ENCODE results near the gene TRIM54. TPM values are rescaled to one million over a fixed set of nuclear protein-coding genes. Genes with fewer than 3 reads are reported as not detected.
"Not testable (repeated sequence)": the region's sequence is repeated elsewhere in the genome, so short reads cannot be mapped to it uniquely, and the experiment has no call there.

TRIM54 gene
- polyA plus RNA-seq, 4 donors: 3.5 to 6.3 (median 4.6) TPM

DNA sequence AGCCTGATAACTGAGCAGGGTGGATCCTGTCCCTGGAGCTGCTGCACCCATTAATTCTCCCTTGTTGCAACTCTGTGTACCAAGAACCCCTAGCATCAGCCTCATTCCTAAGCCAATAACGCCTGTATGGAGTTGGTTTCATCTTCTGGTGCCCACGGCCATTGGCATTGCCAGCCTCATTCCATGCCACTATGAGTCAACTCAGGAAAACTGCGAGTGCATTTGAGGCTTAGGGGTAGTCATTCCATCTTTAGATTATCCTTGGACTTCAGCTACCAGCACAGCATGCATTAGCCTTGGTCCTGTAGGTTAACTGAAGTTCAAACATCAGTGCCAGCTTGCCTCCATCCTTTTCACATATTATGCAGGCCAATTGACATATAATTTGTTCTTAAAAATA is 1.4 kb upstream of the TRIM54 start:
- DNase-seq (ENCODE audit: low read depth in 4 of 4, low spot score in 3 of 4): no peak

DNA sequence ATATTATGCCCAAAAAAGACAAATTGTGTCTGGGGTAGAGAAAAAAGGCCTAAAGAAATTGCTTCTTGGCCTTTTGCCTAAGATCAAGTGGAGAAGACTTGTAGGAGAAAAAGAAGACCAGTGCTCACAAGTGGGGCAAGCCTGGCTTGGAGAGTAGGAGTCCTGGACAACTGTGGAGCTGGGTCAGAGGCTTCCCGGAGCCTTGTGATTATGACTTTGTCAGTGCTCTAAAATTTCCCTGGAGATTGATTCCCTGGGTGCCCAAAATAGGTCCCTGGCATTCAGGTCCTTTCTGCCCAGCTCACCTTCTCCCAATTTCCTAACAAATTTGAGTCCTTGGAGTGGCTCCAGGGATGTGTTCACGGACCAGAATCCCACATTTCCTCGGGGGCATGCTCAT is 787 bp upstream of the TRIM54 start:
- no peak for DNase-seq (ENCODE audit: low read depth in 4 of 4, low spot score in 3 of 4)

DNA sequence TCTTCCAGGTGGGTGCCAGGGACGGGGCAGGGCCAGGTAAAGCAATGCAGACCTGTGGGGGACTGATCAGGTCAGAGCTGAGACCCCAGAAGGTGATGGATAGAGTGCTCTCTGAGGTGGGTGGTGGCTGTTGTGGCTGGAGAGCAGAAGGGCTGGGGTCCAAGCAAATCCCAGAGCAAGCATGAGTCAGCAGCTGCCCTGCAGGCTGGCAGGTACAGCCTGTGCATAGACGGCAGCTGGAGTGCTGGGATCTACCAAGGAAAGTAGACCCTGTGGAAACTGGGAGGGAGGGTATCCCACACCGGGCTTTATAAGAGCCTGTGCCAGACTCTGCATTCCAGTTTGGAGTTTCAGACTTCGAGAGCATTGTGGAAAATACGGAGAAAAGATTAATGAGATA is 663 bp downstream of the TRIM54 start:
- no peak for DNase-seq (ENCODE audit: low read depth in 4 of 4, low spot score in 3 of 4)

DNA sequence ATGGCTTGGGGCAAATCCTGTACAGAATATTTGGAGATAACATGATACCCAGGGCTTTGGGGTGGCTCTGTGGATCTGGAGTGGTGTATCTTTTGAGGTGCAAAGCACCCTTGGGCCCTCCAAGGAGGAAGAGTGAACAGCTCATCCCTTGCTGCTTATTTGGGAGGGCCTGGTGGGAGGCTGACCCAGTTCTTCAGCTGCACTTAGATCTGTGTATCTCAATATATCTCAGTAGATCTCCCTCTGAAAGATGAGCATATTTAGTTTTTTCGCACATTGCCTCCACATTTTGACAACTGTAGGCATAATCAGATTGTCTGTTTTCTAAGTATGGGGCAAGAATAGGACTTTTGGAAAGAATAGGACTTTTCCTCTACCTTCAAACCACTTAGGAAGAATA is 2.8 kb downstream of the TRIM54 start:
- DNase-seq (ENCODE audit: low read depth in 4 of 4, low spot score in 3 of 4): no peak

DNA sequence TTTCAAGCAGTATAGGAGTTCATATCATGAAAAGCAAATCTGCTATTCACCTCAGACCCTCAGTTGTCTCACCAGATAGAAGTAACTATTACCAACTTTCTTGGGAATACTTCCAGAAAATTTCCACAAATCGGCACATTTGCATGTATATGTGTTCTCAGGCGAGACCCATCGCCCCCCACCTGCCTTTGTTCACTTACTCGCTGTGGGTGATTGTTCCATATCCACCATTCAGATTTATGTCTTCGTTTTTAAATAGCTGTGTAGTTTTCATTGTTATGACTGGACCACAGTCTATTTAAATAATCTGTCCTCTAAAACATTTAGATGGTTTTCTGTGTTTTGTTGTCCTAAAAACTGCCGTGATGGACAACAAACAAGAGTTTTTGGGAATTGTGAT is 3.3 kb downstream of the TRIM54 start:
- no peak for DNase-seq (ENCODE audit: low read depth in 4 of 4, low spot score in 3 of 4)

DNA sequence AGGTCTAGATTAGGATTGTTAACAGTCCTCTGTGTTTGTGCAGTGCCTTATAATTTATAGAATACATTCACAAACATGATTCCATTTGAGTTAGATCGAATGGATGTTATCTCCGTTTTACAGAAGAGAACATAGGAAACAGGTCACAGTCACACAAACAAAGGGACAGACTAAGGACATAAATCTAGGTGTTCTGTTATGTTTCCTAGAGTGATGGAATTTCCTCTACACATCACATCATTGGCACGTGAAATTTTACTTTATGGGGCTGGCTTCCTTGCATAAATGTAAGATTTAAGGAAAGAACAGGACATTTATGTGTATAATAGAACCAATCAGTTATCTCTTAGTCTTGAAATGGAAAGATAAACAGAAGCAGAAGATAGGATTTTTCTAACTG is 6.4 kb downstream of the TRIM54 start:
- no peak for DNase-seq (ENCODE audit: low read depth in 4 of 4, low spot score in 3 of 4)

DNA sequence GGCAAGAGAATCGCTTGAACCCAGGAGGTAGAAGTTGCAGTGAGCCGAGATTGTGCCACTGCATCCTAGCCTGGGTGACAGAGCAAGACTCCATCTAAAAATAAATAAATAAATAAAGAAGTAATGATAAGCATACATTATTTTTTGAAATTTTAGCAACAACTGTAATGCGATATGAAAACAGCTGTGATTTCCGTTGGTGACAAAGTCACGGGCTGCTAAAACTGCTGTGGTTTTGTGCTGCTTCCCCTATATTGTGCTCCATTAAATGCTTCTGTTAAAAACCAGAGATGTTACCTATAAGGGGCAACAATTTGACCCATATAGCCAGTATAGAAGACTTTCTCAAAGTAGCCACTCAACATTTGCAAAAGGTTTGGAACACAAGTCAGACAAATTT is 8.3 kb downstream of the TRIM54 start:
- DNase-seq (ENCODE audit: low read depth in 4 of 4, low spot score in 3 of 4): no peak

DNA sequence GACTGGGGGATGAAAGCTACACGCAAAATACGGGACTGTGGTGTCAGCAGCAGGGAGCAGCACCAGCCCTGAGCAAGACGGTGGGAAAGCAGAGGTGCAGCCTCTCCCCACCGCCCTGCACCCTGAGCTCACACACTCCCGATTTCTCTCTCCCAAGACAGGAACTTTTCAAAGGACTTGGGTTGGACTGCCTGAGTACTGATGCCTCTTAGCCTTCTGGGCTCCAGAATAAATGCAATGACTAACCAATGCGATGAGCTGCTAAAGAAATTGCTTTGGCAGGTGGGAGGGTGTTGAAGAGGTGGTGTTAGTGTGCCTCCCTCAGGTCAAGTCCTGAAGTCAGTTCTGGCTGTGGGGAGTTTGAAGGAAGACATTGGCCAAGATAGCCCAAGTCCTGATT is 9.6 kb downstream of the TRIM54 start:
- DNase-seq (ENCODE audit: low read depth in 4 of 4, low spot score in 3 of 4): no peak

DNA sequence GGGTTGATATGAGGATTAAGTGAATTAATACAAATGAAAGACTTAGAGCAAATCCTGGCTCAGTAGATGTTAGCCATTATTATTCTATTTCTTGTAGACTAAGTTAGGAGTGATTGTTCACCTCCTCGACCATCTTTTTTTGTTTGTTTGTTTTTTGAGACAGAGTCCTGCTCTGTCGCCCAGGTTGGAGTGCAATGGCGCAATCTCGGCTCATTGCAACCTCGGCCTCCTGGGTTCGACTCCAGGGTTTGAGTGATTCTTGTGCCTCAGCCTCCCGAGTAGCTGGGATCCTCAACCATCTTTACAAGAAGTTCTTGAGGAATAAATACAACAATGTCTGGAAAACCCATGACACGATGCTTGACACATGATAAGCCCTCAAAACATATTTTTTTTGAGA is 12.7 kb downstream of the TRIM54 start:
- DNase-seq (ENCODE audit: low read depth in 4 of 4, low spot score in 3 of 4): no peak

DNA sequence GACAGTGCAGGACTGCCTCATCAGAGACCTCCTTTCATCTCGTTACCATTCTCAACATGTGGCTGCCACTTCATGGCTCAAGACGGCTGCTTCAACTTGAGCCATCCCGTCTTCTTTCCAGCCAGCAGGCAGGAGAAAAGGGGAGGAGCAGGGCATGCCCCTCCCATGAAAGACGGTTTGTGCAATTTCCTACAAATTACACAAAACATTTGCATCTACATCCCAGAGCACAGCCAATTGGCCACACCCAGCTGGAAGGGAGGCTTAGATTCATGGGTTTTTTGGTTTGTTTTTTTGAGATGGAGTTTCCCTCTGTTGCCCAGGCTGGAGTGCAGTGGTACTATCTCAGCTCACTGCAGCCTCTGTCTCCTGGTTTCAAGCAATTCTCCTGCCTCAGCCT is 14.3 kb downstream of the TRIM54 start:
- DNase-seq (ENCODE audit: low read depth in 4 of 4, low spot score in 3 of 4): no peak

DNA sequence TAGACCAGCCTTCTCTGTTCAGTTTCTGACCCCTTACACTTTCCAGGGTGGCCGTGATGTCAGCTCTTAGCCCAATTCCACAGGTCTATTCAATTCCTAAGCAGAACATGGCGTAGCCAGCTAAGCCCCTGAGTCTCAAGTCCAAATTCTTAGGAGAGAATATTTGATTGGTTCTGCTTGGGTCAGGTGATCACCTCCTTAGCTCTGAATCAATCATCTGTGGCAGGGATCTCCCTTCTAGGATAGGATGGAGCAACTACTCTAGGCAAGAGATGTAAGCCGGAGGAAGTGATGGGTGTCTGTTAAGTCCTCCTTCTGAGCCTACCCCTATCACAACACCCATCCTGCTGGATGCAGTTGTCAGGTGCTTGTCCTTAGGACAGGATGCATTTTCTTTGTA is 15.0 kb downstream of the TRIM54 start:
- DNase-seq (ENCODE audit: low read depth in 4 of 4, low spot score in 3 of 4): no peak

DNA sequence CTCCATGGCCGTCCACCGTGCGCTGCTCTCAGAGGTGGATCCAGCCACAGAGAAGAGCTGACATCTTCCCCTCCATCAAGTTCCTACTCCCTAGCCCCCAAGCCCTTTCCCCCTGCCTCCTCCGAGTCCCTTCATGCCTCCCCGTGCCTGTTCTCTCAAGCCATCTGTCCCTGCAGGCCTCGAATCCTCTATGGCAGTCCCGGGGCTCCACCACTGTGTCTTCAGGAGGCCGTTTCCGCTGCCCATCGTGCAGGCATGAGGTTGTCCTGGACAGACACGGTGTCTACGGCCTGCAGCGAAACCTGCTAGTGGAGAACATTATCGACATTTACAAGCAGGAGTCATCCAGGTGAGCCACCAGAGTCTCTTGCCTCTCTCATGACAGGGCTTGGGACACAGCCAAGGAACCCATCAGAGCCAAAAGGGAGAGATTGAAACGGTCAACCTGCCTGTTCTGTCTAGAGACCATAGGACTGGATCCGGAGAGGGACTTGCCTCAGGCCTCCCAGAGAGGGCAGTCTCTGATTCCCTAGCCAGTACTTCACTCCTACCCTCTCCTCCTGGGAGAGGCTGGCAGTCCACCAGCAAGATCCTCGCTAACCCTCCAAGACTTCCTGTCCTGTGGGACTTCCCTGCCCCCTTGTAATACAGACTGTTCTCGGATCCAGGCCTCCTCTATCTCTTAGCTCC is 16.3 kb downstream of the TRIM54 start:
- DNase-seq (ENCODE audit: low read depth in 4 of 4, low spot score in 3 of 4): no peak

DNA sequence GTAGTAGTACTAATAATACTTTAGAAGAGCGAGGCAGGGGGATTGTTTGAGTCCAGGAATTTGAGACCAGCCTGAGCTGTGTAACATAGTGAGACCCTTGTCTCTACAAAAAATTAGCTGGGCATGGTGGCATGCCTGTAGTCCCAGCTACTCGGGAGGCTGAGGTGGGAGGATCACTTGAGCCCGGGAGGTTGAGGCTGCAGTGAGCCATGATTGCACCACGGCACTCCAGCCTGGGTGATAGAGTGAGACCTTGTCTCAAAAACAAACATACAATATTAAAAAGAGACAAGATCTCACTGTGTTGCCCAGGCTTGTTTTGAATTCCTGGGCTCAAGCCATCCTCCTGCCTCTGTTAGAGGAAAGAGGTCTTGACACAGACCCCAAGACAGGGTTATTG is 18.4 kb downstream of the TRIM54 start:
- DNase-seq (ENCODE audit: low read depth in 4 of 4, low spot score in 3 of 4): not testable (repeated sequence)

DNA sequence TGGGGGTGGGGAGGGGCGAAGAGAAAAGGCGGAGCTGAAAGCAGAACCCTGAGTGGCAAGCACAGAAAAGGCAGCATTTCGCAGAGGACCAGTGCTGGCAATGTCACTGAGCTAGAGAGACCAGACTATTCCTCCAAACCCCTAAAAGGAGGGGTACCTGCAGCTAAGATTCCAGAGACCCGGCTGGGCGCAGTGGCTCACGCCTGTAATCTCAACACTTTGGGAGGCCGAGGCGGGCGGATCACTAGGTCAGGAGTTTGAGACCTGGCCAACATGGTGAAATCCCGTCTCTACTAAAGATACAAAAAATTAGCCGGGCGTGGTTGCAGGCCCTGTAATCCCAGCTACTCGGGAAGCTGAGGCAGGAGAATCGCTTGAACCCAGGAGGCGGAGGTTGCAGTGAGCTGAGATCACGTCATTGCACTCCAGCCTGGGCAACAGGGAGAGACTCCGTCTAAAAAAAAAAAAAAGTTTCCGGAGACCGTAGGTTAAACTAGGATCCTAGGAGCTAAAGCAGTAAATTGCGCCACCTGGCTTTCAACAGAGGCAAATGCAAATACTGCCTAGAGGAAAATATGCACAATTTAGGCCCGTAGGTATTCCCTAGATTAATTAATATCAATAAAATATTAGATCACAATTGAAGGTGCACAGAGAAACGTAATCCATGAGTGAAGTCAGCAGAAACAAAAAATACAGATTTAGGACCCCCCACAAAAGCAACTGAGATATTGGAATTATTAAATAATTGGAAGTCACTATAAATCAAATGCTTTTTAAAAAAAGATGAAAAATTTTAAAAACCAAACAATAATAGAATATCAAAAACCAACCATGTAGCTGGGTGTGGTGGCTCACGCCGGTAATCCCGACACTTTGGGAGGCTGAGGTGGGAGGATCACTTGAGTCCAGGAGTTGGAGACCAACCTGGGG is 21.1 kb downstream of the TRIM54 start:
- DNase-seq (ENCODE audit: low read depth in 4 of 4, low spot score in 3 of 4): no peak

DNA sequence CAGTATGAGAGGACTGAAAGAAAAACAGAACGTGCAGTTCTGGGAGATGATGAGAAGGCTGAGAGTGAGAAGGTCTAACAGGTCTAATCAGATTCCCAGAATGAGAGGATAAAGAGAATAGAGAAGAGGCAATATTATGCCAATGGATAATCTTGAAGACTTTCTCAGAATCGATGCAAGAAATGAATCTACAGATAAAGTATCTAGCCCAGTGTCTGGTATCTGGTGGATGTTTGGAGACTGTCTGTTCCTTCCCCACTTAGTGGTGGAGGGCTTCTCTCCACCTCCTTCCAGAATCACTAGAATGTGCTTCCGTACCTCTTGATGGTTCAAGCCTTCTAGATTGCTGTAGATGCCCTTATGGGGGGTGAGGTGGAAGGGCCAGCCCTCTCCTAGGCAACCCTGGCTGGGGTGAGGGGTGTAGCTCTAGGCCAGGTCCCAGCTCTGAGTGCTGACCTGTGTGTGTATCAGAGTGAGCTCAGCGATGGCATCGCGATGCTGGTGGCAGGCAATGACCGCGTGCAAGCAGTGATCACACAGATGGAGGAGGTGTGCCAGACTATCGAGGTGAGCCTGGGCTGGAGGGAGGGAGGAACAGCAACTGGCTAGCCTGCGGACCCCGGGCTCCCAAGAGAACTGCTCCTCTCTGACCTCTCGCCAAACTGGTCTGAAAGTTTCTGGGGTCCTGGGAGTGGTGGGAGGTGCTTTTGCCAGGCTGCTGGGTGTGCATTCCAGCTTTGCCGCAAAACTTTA is 22.4 kb downstream of the TRIM54 start:
- no peak for DNase-seq (ENCODE audit: low read depth in 4 of 4, low spot score in 3 of 4)

DNA sequence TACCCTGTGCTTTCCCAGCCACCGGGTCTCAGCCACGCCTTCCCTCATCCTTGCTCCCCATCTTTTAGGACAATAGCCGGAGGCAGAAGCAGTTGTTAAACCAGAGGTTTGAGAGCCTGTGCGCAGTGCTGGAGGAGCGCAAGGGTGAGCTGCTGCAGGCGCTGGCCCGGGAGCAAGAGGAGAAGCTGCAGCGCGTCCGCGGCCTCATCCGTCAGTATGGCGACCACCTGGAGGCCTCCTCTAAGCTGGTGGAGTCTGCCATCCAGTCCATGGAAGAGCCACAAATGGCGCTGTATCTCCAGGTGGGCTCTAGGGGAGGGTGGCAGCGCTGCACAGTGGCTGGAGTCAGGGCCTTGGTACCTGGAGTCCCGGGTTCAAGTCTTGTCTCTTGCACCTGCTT is 23.3 kb downstream of the TRIM54 start:
- DNase-seq (ENCODE audit: low read depth in 4 of 4, low spot score in 3 of 4): no peak

DNA sequence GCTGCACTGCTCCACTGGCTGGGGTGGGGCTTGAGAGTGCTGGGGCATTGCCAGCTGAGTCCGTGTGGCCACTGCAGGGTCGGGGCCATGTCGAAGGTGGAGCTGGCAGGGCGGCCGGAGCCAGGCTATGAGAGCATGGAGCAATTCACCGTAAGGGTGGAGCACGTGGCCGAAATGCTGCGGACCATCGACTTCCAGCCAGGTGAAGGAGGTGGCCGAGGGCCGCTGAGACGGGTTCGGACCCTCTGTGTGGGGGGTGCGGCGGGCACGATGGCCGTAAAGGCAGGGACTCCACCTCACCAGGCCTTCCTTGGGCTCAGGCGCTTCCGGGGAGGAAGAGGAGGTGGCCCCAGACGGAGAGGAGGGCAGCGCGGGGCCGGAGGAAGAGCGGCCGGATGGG is 23.9 kb downstream of the TRIM54 start:
- no peak for DNase-seq (ENCODE audit: low read depth in 4 of 4, low spot score in 3 of 4)

DNA sequence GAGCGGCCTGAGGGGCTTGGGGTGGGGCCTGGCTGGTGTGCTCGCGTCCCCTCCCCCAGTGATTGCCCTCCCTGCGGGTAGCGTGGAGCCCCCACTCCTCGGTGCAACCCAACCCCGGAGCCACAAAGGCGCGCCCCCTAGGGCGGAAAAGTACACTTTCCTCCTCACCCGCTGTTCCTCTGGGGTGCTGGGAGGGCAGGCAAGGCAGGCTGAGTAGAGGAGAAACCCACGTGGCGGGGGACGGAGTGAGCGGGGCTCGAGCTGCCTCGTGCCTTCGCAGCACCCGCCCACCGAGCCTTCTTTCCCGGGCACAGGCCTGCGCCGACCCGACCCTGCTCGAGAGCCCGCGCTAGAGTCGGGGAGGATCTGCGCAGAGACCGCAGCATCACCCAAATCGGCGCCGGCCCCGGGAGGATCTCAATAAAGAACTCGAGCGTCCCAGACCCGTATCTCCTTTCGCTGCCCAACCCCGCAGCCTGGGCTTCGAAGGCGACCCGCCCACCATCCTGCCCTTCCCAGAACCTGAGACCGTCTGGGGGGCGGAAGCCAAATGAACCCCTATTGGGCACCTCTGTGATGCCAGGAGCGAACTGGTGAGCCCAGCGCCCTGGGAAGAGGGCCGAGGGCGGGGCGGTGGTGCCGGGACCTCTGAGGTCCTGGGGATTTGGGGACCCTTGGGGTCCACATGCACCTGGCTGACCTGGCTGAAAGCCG is 24.5 kb downstream of the TRIM54 start:
- no peak for DNase-seq (ENCODE audit: low read depth in 4 of 4, low spot score in 3 of 4)

DNA sequence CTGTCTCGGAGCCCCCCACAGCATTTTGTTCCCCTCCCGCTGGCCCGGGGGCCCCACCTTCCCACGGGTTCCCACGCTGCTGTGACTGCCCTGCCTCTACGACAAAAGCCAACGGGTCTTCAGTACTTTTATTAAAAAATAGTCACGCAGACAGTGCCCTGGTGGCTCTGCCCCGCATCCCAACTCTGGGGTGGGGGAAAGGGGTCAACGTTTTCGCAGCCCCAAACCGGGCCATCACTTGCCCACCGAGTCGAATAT is 25.0 kb downstream of the TRIM54 start:
- no peak for DNase-seq (ENCODE audit: low read depth in 4 of 4, low spot score in 3 of 4)

DNA sequence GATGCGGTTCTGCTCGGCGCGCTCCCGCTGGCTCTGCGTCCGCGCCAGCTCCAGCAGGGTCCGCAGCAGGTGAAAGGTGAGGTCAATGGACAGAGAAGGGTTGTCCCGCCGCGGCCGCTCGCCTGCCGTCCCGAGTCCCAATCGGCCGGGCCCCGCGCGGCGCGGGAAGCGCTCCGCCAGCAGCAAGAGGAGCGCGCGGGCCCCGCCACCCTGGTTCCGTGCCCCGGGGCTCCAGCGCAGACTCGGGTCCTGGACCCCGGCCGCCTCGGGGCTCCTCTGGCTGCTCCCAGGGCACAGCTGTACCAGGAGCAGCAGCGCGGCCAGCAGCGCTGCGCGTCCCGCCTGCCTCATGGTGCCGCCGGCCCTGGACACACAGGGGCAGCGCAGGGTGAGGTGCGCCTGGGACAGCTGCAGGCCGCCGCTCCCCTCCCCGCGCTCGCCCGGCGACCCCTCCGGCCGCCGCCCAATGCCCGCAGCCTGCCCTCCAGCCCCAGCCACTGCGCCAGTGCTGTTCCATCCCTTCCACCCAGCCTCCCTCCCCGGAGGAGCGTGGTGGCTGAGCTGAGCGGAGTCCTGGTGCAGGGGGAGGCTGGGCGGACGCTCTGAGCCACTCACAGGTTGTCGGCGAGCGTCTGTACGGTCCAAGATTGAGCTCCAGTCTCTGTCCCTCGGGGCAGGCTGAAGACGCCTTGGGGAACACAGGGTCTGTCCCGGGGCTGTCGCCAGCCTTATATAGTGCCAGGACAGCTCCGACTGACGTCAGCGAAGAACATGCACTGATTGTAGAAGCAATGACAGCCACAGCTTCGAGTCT is 25.5 kb downstream of the TRIM54 start:
- DNase-seq (ENCODE audit: low read depth in 4 of 4, low spot score in 3 of 4): no peak
